Common myeloid progenitor, CD34-positive (primary cell): ENCODE data around the gene SAMD3. TPM values are rescaled to one million over a fixed set of nuclear protein-coding genes. Genes with fewer than 3 reads are reported as not detected.
"Not testable (repeated sequence)": the region's sequence is repeated elsewhere in the genome, so short reads cannot be mapped to it uniquely, and the experiment has no call there.

Source experiments
- CTCF ChIA-PET: fragments of 350-600 bp; sonication (Branson Sonifier 250); formaldehyde crosslinking; loops from one replicate; lab custom pipeline; 2021; ENCODE audit warnings: antibody characterized with exemption; lab: Charles Lee
- POLR2A ChIA-PET: fragments of 350-600 bp; sonication (Branson Sonifier 250); formaldehyde crosslinking; loops from one replicate; lab custom pipeline; 2021; ENCODE audit warnings: antibody characterized with exemption; lab: Charles Lee
- DNase-seq, 3 donors: peaks; one replicate each; pipeline versions ENCODE4 v3.0.0 to v3.0.0-alpha.2; 2013
- H3K27ac ChIP-seq, 2 experiments: 1 replicate in 1 of 2; 2 replicates in 1 of 2; pipeline ENCODE4 v1.7.0; 2013; ENCODE audit warnings: inconsistent platforms in 2 of 2, low read length in 2 of 2, mild to moderate bottlenecking in 2 of 2, low read depth in 1 of 2, moderate library complexity in 1 of 2; ENCODE audit not compliant: severe bottlenecking in 2 of 2, insufficient read depth in 1 of 2, poor library complexity in 1 of 2
- H3K27me3 ChIP-seq, 5 experiments: replicated peaks in 2 of 5; 1 replicate in 3 of 5; 2 replicates in 2 of 5; pipeline versions ENCODE4 v1.6.1 to v1.7.0; 2013; ENCODE audit warnings: low read length in 4 of 5, mild to moderate bottlenecking in 2 of 5, moderate library complexity in 2 of 5, inconsistent platforms in 1 of 5; ENCODE audit not compliant: insufficient read depth in 5 of 5, control insufficient read depth in 4 of 5
- H3K36me3 ChIP-seq, 4 experiments: 1 replicate in 2 of 4; 2 replicates in 2 of 4; pipeline versions ENCODE4 v1.6.1 to v1.7.0; 2013; ENCODE audit warnings: low read length in 3 of 4, control low read depth in 1 of 4, mild to moderate bottlenecking in 1 of 4; ENCODE audit not compliant: control insufficient read depth in 4 of 4, insufficient read depth in 4 of 4
- H3K4me1 ChIP-seq, 4 experiments: 1 replicate in 3 of 4; 2 replicates in 1 of 4; pipeline versions ENCODE4 v1.6.1 to v1.7.1; 2013; ENCODE audit warnings: low read length in 3 of 4, mild to moderate bottlenecking in 3 of 4, control low read depth in 1 of 4, inconsistent platforms in 1 of 4, moderate library complexity in 1 of 4; ENCODE audit not compliant: control insufficient read depth in 4 of 4, insufficient read depth in 4 of 4; ENCODE audit errors: control extremely low read depth in 1 of 4
- H3K4me3 ChIP-seq, 7 experiments: 1 replicate in 4 of 7; 2 replicates in 3 of 7; pipeline versions ENCODE4 v1.5.1 to v1.7.0; 2013; ENCODE audit warnings: mild to moderate bottlenecking in 7 of 7, low read length in 6 of 7, moderate library complexity in 6 of 7, inconsistent platforms in 2 of 7, low read depth in 2 of 7, control low read depth in 1 of 7; ENCODE audit not compliant: insufficient read depth in 4 of 7, control insufficient read depth in 1 of 7; ENCODE audit errors: extremely low read depth in 1 of 7
- H3K9me3 ChIP-seq, 5 experiments: 1 replicate in 4 of 5; 2 replicates in 1 of 5; pipeline versions ENCODE4 v1.6.1 to v1.7.1; 2013; ENCODE audit warnings: low read length in 4 of 5, mild to moderate bottlenecking in 2 of 5, inconsistent platforms in 1 of 5, low read depth in 1 of 5, moderate library complexity in 1 of 5; ENCODE audit not compliant: control insufficient read depth in 4 of 5, insufficient read depth in 2 of 5; ENCODE audit errors: control extremely low read depth in 1 of 5
- whole genome bisulfite sequencing: methylation state at CpG from one replicate; pipeline ENCODE4 v1.1.5; 2013; ENCODE audit not compliant: insufficient coverage; 5-methylcytosine and 5-hydroxymethylcytosine counted together
- polyA plus RNA-seq: library from polyadenylated mRNA; unstranded; fragments of 120-200 nt; gene quantifications from one replicate; pipeline ENCODE4 v1.2.1, GENCODE V29; 2013

SAMD3 gene
- 0.65 TPM for polyA plus RNA-seq

- Histone ChIP-seq H3K36me3 (no peaks in the 10 kb centered on the region), H3K9me3 (peaks cover 0 to 4% (median 0%) of the 10 kb centered on the region in 5 experiments), H3K27me3 (no peaks in the 10 kb centered on the region), H3K4me1 (no peaks in the 10 kb centered on the region), H3K4me3 (no peak within 1 kb of the TSS), H3K27ac (no peak within 1 kb of the TSS)
- WGBS: no CpG with 5 or more reads among the region's 2 CpGs
- POLR2A ChIA-PET: no interaction called here
- CTCF ChIA-PET: no interaction called here
- DNase-seq: no peak
Measured at GRCh38 chr6:130222775-130223174, at the start of gene SAMD3. SAMD3 (minus strand) TSS chr6:130222951; CDS start chr6:130215273, 7,678 bp downstream.

DNA sequence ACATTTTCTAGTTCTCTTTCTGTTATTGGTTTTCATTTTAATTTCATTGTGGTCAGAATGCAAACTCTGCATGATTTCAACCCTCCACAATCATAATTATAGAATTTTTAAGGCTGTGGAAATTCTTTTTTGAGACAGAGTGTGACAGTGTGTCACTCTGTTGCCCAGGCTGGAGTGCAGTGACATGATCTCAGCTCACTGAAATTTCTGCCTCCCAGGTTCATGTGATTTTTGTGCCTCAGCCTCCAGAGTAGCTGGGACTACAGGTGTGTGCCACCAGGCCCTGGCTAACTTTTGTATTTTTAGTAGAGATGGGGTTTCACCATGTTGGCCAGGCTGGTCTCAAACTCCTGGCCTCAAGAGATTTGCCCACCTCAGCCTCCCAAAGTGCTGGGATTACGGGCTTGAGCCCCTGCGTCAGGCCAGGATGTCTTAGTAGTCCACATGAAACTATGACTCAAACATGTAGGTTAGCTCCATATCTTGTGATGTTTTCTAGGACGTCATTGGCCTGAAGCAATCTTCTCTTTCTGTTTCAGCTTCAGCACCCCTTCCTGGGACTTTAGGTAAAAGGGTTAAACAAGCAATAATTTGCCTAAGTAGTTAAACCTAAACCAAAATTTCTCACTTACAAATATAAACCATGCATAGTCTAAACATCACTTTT, 47.4 kb upstream of the SAMD3 start:
- H3K4me3 ChIP-seq: no peak overlapping the region
- H3K36me3 ChIP-seq: no peaks in the 10 kb centered on the region
- DNase-seq: no peak
- ChIA-PET CTCF (interaction anchor here (1.0 kb wide), 1 partner anchor 602 kb away, joined by 3 read pairs; no protein-coding TSS in a partner anchor), POLR2A (no interaction called here)
- H3K27ac ChIP-seq: no peak overlapping the region
- WGBS: 100% methylated on average over 3 of the region's 3 CpGs
- H3K4me1 ChIP-seq: no peaks in the 10 kb centered on the region
- H3K9me3 ChIP-seq: peaks cover 4 to 23% (median 7%) of the 10 kb centered on the region in 5 experiments
- H3K27me3 ChIP-seq: no peaks in the 10 kb centered on the region

- POLR2A ChIA-PET, CTCF ChIA-PET, H3K27ac ChIP-seq, H3K36me3 ChIP-seq, H3K4me1 ChIP-seq, H3K4me3 ChIP-seq, H3K27me3 ChIP-seq, DNase-seq, H3K9me3 ChIP-seq: not testable (repeated sequence)
- WGBS: 92% methylated on average over 2 of the region's 2 CpGs
Measured at GRCh38 chr6:130265553-130265952, 42.8 kb upstream of the SAMD3 start.

- Histone ChIP-seq H3K9me3 (peaks cover 0 to 4% (median 2%) of the 10 kb centered on the region in 5 experiments), H3K27ac (no peak overlapping the region), H3K4me1 (no peaks in the 10 kb centered on the region), H3K27me3 (no peaks in the 10 kb centered on the region), H3K4me3 (no peak overlapping the region), H3K36me3 (no peaks in the 10 kb centered on the region)
- CTCF ChIA-PET: no interaction called here
- POLR2A ChIA-PET: no interaction called here
- no peak for DNase-seq
- WGBS: 100% methylated on average over 1 of the region's 2 CpGs
Measured at GRCh38 chr6:130262008-130262407, 39.3 kb upstream of the SAMD3 start.

- DNase-seq, H3K4me3 ChIP-seq, H3K27ac ChIP-seq, H3K36me3 ChIP-seq, H3K27me3 ChIP-seq, H3K4me1 ChIP-seq, CTCF ChIA-PET, H3K9me3 ChIP-seq, POLR2A ChIA-PET: not testable (repeated sequence)
- WGBS: no CpG with 5 or more reads among the region's 3 CpGs
Measured at GRCh38 chr6:130261558-130261957, 38.8 kb upstream of the SAMD3 start.

- CTCF ChIA-PET, POLR2A ChIA-PET: not testable (repeated sequence)
- WGBS: 99% methylated on average over 12 of the region's 15 CpGs
Measured at GRCh38 chr6:130260614-130261241, 38.0 kb upstream of the SAMD3 start.

GRCh38 chr6:130260050-130260462, 37.3 kb upstream of the SAMD3 start:
- H3K27ac ChIP-seq, H3K36me3 ChIP-seq, H3K27me3 ChIP-seq, POLR2A ChIA-PET, H3K9me3 ChIP-seq, H3K4me3 ChIP-seq, DNase-seq, H3K4me1 ChIP-seq, CTCF ChIA-PET: not testable (repeated sequence)
- WGBS: 87% methylated on average over 3 of the region's 4 CpGs

More at GRCh38 chr6:130260614-130261241, 38.0 kb upstream of the SAMD3 start:
- not testable (repeated sequence) for H3K4me3 ChIP-seq, DNase-seq, H3K36me3 ChIP-seq, H3K9me3 ChIP-seq, H3K27me3 ChIP-seq, H3K27ac ChIP-seq, H3K4me1 ChIP-seq
